Ishikawa (cell line): ENCODE results near the gene THAP4.

Source experiments
- CEBPB ChIP-seq: IDR thresholded peaks from 2 replicates; pipeline ENCODE4 v1.6.1; 2012
- CREB1 ChIP-seq: IDR thresholded peaks from 2 replicates; pipeline ENCODE4 v1.6.1; 2012; ENCODE audit warnings: low read depth
- EP300 ChIP-seq: IDR thresholded peaks from 2 replicates; pipeline ENCODE4 v1.6.1; 2012; ENCODE audit warnings: borderline replicate concordance
- NFIC ChIP-seq: IDR thresholded peaks from 2 replicates; pipeline ENCODE4 v1.6.1; 2012
- TEAD4 ChIP-seq: IDR thresholded peaks from 2 replicates; pipeline ENCODE4 v1.6.1; 2012
- YY1 ChIP-seq: IDR thresholded peaks from 2 replicates; pipeline ENCODE4 v1.6.1; 2012; ENCODE audit warnings: low read depth
- TF ChIP-seq, protein P1 (sequence below): IDR thresholded peaks from 2 replicates; pipeline ENCODE4 v1.6.1; 2012

- TF ChIP-seq CEBPB: no peak
- TF ChIP-seq TEAD4: no peak
- TF ChIP-seq, protein P1, sequence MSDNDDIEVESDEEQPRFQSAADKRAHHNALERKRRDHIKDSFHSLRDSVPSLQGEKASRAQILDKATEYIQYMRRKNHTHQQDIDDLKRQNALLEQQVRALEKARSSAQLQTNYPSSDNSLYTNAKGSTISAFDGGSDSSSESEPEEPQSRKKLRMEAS: no peak
- no peak for TF ChIP-seq NFIC
- no peak for TF ChIP-seq EP300
- no peak for TF ChIP-seq CREB1
- TF ChIP-seq YY1: no peak
Observed at GRCh38 chr2:241649927-241650326, 13.0 kb upstream of the THAP4 start.
